Ovary (tissue), 9 donors: ENCODE measurements around the gene ZNF14. TPM values are rescaled to one million over a fixed set of nuclear protein-coding genes. Genes with fewer than 3 reads are reported as not detected.

Experiments used
- DNase-seq, 5 donors: peaks; one replicate each; pipeline ENCODE4 v3.0.0-alpha.2; 2019 to 2020
- H3K27ac ChIP-seq, 2 donors: fragments of 200-600 bp; one replicate each; pipeline versions ENCODE4 v1.5.1 to v1.8.0; 2019 to 2022
- H3K27me3 ChIP-seq: fragments of 200-600 bp; one replicate; pipeline ENCODE4 v1.8.0; 2022
- H3K36me3 ChIP-seq: fragments of 200-600 bp; sonication (generic); one replicate; pipeline ENCODE4 v1.5.1; 2019
- H3K4me1 ChIP-seq: one replicate; pipeline ENCODE4 v1.8.1; 2013; ENCODE audit warnings: mild to moderate bottlenecking, moderate library complexity; ENCODE audit not compliant: insufficient read depth
- H3K4me3 ChIP-seq: fragments of 200-600 bp; sonication (generic); one replicate; pipeline ENCODE4 v1.5.1; 2017
- H3K9me3 ChIP-seq, 2 donors: fragments of 200-600 bp in 1 of 2; sonication (generic) in 1 of 2; one replicate each; pipeline versions ENCODE4 v1.5.1 to v1.8.1; 2013 to 2019; ENCODE audit warnings: mild to moderate bottlenecking in 1 of 2, moderate library complexity in 1 of 2
- EP300 ChIP-seq: sonication (generic); formaldehyde crosslinking; IDR thresholded peaks from one replicate; pipeline ENCODE4 v1.6.1; 2017; ENCODE audit warnings: antibody characterized with exemption
- POLR2A ChIP-seq: fragments of 450-650 bp; IDR thresholded peaks from one replicate; pipeline ENCODE4 v1.6.1; 2017; ENCODE audit warnings: antibody characterized with exemption, mild to moderate bottlenecking, moderate library complexity
- WGBS, 3 donors: extraction: QIAGEN DNeasy Blood & Tissue Kit in 1 of 3; methylation state at CpG; one replicate each; pipeline versions ENCODE4 v1.1.5 to v1.1.7; 2013 to 2017; 5-methylcytosine and 5-hydroxymethylcytosine counted together
- intact Hi-C, 4 donors: fragments of 100-400 bp; cut with DNase I; formaldehyde crosslinking; loops; one replicate each; pipeline versions ENCODE4 v1.11.0 to v1.15.1; 2022 to 2023
- polyA plus RNA-seq, 2 donors: library from polyadenylated mRNA; stranded (reverse); fragments of 200-250 nt in 1 of 2; fragments of 350-450 nt in 1 of 2; fragmentation: Illumina TruSeq in 1 of 2; extraction: RNeasy Lipid Tissue Mini Kit (QIAGEN cat#74804) in 1 of 2; gene quantifications; one replicate each; pipeline ENCODE4 v1.2.3, GENCODE V29; 2013 to 2014
- total RNA-seq, 7 donors: library from RNA; depleted of rRNA in 2 of 7; stranded (reverse); fragments of >200 nt in 2 of 7; fragmentation: NEBNext Ultra II Directional in 3 of 7; extraction: Animal tissue kit (Norgen Biotek cat#: 25700) in 3 of 7; gene quantifications; one replicate each; pipeline versions ENCODE4 v1.1.0 to v1.2.4, GENCODE V29; 2016 to 2023
- TF ChIP-seq, protein P1 (sequence below), 3 donors: fragments of 450-650 bp in 2 of 3; fragments of 200-600 bp in 1 of 3; IDR thresholded peaks; one replicate each; pipeline versions ENCODE4 v1.5.1 to v1.8.0; 2016 to 2022; ENCODE audit warnings: antibody characterized with exemption in 3 of 3, mild to moderate bottlenecking in 1 of 3
- donor health status: DM: no; HTN: no; CAD: no; lungs with moderate emphysema.
- donor health status: DM: no; HTN: no; CAD: no.
- donor health status: Bipolar disorder and iron deficiency.
- donor health status: DM: yes; HTN: yes; CAD: no.
- donor health status: DM: no; HTN: no; CAD: no.
- donor health status: DM: yes; HTN: yes; CAD: no.

ZNF14 gene
- total and polyA plus RNA-seq, 9 donors, result 6.3 to 19.9 (median 11.4) TPM

DNA sequence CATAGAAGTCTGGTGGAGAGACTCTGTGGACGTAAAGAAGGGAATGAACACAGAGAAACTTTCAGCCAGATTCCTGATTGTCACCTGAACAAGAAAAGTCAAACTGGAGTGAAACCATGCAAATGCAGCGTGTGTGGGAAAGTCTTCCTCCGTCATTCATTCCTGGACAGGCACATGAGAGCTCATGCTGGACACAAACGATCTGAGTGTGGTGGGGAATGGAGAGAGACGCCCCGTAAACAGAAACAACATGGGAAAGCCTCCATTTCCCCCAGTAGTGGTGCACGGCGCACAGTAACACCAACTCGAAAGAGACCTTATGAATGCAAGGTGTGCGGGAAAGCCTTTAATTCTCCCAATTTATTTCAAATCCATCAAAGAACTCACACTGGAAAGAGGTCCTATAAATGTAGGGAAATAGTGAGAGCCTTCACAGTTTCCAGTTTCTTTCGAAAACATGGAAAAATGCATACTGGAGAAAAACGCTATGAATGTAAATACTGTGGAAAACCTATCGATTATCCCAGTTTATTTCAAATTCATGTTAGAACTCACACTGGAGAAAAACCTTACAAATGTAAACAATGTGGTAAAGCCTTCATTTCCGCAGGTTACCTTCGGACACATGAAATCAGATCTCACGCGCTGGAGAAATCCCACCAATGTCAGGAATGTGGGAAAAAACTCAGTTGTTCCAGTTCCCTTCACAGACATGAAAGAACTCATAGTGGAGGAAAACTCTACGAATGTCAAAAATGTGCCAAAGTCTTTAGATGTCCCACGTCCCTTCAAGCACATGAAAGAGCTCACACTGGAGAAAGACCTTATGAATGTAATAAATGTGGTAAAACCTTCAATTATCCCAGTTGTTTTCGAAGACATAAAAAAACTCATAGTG, 53.5 kb downstream of the ZNF14 start:
- WGBS, 3 donors, result 97 to 98% (median 98%) methylated on average over 20 of the region's 20 CpGs
- H3K4me1 ChIP-seq, result no peaks in the 10 kb centered on the region
- H3K4me3 ChIP-seq, result no peak overlapping the region
- DNase-seq, result no peak
- intact Hi-C loops, result no loop called here
- no peaks in the 10 kb centered on the region for H3K9me3 ChIP-seq
- no peaks in the 10 kb centered on the region for H3K36me3 ChIP-seq
- H3K27ac ChIP-seq, result no peak overlapping the region
- TF ChIP-seq EP300 (no peak), POLR2A (no peak)
- TF ChIP-seq, protein P1, sequence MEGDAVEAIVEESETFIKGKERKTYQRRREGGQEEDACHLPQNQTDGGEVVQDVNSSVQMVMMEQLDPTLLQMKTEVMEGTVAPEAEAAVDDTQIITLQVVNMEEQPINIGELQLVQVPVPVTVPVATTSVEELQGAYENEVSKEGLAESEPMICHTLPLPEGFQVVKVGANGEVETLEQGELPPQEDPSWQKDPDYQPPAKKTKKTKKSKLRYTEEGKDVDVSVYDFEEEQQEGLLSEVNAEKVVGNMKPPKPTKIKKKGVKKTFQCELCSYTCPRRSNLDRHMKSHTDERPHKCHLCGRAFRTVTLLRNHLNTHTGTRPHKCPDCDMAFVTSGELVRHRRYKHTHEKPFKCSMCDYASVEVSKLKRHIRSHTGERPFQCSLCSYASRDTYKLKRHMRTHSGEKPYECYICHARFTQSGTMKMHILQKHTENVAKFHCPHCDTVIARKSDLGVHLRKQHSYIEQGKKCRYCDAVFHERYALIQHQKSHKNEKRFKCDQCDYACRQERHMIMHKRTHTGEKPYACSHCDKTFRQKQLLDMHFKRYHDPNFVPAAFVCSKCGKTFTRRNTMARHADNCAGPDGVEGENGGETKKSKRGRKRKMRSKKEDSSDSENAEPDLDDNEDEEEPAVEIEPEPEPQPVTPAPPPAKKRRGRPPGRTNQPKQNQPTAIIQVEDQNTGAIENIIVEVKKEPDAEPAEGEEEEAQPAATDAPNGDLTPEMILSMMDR (IDR thresholded peaks at IDR 0.05), result no peak
- no peaks in the 10 kb centered on the region for H3K27me3 ChIP-seq

DNA sequence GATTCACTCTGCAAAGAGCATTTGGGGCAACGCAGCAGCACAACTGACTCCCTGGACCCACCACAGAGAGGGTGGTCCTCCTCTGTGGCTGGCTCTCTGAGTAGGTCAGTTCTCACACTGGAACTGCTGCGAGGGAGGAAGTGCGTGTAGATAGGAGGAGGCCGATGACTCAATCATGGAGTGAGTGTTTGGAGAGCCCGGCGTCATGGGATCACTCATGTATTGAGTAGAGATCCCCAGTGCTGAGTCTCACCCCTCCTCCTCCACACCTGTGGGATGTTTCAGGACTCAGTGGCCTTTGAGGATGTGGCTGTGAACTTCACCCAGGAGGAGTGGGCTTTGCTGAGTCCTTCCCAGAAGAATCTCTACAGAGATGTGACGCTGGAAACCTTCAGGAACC, 55.3 kb downstream of the ZNF14 start:
- no peak for DNase-seq
- Histone ChIP-seq H3K9me3 (no peaks in the 10 kb centered on the region), H3K27ac (no peak overlapping the region), H3K36me3 (no peaks in the 10 kb centered on the region), H3K4me3 (no peak overlapping the region), H3K4me1 (no peaks in the 10 kb centered on the region), H3K27me3 (no peaks in the 10 kb centered on the region)
- intact Hi-C loops, result no loop called here
- TF ChIP-seq EP300, result no peak
- TF ChIP-seq, protein P1 (IDR thresholded peaks at IDR 0.05), result no peak
- TF ChIP-seq POLR2A, result no peak
- 91 to 97% (median 95%) methylated on average over 7 of the region's 7 CpGs for WGBS, 3 donors

DNA sequence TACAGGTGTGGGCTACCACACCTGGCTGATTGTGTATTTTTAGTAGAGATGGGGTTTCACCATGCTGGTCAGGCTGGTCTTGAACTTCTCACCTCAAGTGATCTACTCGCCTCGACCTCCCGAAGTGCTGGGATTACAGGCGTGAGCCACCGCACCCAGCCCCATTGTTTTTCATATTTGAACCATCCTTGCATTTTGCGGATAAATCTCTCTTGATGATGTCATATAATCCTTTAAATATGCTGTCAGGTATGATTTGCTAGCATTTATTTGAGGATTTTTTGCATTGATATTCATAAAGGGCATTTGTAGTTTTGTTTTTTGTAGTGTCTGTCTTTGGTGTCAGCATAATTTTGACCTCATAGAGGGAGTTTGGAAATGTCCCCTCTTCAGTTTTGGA, 58.6 kb downstream of the ZNF14 start:
- no peak for DNase-seq
- H3K4me3 ChIP-seq, result no peak overlapping the region
- intact Hi-C loops, result no loop called here
- peaks cover 5% of the 10 kb centered on the region for H3K4me1 ChIP-seq
- no peaks in the 10 kb centered on the region for H3K27me3 ChIP-seq
- no peaks in the 10 kb centered on the region for H3K9me3 ChIP-seq
- H3K27ac ChIP-seq, result no peak overlapping the region
- WGBS, 3 donors, result 93 to 97% (median 95%) methylated on average over 6 of the region's 6 CpGs
- TF ChIP-seq, protein P1 (IDR thresholded peaks at IDR 0.05), result no peak
- TF ChIP-seq EP300, result no peak
- TF ChIP-seq POLR2A, result no peak
- H3K36me3 ChIP-seq, result no peaks in the 10 kb centered on the region

DNA sequence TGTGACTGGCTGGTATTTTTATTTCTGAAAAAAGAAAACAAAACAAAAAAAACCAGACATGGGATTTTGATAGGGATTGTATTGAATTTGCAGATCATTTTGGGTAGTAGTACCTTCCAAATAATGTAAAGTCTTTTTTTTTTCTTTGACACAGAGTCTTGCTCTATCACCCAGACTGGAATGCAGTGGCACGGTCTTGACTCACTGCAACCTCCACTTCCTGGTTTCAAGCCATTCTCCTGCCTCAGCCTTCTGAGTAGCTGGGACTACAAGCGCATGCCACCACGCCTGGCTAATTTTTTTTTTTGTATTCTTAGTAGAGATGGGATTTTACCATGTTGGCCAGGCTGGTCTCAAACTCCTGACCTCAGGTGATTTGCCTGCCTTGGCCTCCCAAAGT, 60.1 kb downstream of the ZNF14 start:
- Histone ChIP-seq H3K9me3 (no peaks in the 10 kb centered on the region), H3K27ac (no peak overlapping the region), H3K36me3 (no peaks in the 10 kb centered on the region), H3K4me1 (peaks cover 6% of the 10 kb centered on the region), H3K27me3 (no peaks in the 10 kb centered on the region), H3K4me3 (no peak overlapping the region)
- DNase-seq, result no peak
- intact Hi-C loops, result no loop called here
- no peak for TF ChIP-seq EP300
- TF ChIP-seq POLR2A, result no peak
- WGBS, 3 donors, result 90 to 97% (median 96%) methylated on average over 3 of the region's 3 CpGs

DNA sequence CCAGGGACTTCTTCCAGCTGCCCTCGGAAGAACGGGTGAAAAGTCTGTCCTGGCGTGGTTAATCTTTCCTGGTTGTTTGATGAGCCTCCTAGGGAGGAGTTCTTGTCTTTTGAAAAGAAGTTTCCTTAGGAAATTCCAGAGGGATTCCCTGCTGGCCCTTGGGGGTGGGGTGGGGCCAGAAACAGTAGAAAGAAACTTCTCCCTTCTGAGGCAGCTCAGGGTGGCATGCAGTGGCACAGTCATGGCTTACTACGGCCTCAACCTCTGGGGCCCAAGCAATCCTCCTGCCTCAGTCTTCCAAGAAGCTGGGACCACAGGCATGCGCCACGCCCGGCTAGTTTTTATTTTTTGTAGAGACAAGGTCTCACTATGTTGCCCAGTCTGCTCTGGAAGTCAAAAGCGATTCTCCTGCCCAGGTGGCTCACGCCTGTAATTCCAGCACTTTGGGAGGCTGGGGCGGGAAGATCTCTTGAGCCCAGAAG, 62.8 kb downstream of the ZNF14 start:
- Histone ChIP-seq H3K27me3 (no peaks in the 10 kb centered on the region), H3K36me3 (no peaks in the 10 kb centered on the region), H3K27ac (no peak overlapping the region), H3K9me3 (no peaks in the 10 kb centered on the region), H3K4me3 (no peak overlapping the region), H3K4me1 (peaks cover 6% of the 10 kb centered on the region)
- no peak for TF ChIP-seq EP300
- no peak for TF ChIP-seq POLR2A
- TF ChIP-seq, protein P1 (IDR thresholded peaks at IDR 0.05), result no peak
- WGBS, 3 donors, result 72 to 76% (median 74%) methylated on average over 10 of the region's 10 CpGs
- intact Hi-C loops, result no loop called here
- no peak for DNase-seq
